GM23338 (cell line): ENCODE measurements around the gene CD83. TPM values are rescaled to one million over a fixed set of nuclear protein-coding genes. Genes with fewer than 3 reads are reported as not detected.

ENCODE experiments used
- ATAC-seq: fragments of 200-7000 bp; cut with Tn5 transposase; 3 replicates; pipeline ENCODE4 v1.9.1; 2020
- DNase-seq: peaks from one replicate; pipeline ENCODE4 v3.0.0-alpha.2; 2015; ENCODE audit warnings: low spot score
- H2AFZ ChIP-seq: fragments of 200-600 bp; sonication (generic); 2 replicates; pipeline ENCODE4 v1.8.0; 2016; ENCODE audit warnings: antibody characterized with exemption, mild to moderate bottlenecking, moderate library complexity
- H3F3A ChIP-seq: fragments of 200-600 bp; sonication (generic); replicated peaks from 2 replicates; pipeline ENCODE4 v1.8.0; 2017; ENCODE audit warnings: antibody characterized with exemption, mixed run types, low read depth
- H3K27ac ChIP-seq: fragments of 200-600 bp; sonication (generic); 2 replicates; pipeline ENCODE4 v1.6.1; 2016; ENCODE audit warnings: low read depth
- H3K27me3 ChIP-seq: fragments of 200-600 bp; sonication (generic); 2 replicates; pipeline ENCODE4 v1.8.0; 2016; ENCODE audit warnings: mild to moderate bottlenecking, mixed run types, moderate library complexity; ENCODE audit not compliant: insufficient read depth
- H3K36me3 ChIP-seq: fragments of 200-600 bp; sonication (generic); 2 replicates; pipeline ENCODE4 v1.8.0; 2016; ENCODE audit warnings: mild to moderate bottlenecking; ENCODE audit not compliant: insufficient read depth
- H3K4me1 ChIP-seq: fragments of 200-600 bp; sonication (generic); 2 replicates; pipeline ENCODE4 v1.8.0; 2016; ENCODE audit warnings: mild to moderate bottlenecking, moderate library complexity; ENCODE audit not compliant: insufficient read depth
- H3K4me2 ChIP-seq: fragments of 200-600 bp; sonication (generic); 2 replicates; pipeline ENCODE4 v1.7.1; 2017; ENCODE audit warnings: mixed run types
- H3K4me3 ChIP-seq: fragments of 200-600 bp; sonication (generic); 2 replicates; pipeline ENCODE4 v1.6.1; 2016; ENCODE audit warnings: mixed run types
- H3K79me2 ChIP-seq: fragments of 200-600 bp; sonication (generic); replicated peaks from 2 replicates; pipeline ENCODE4 v1.8.0; 2017; ENCODE audit warnings: mild to moderate bottlenecking; ENCODE audit not compliant: insufficient read depth
- H3K9me2 ChIP-seq: fragments of 200-600 bp; sonication (generic); 2 replicates; pipeline ENCODE4 v1.8.0; 2017; ENCODE audit not compliant: insufficient read depth
- H4K20me1 ChIP-seq: fragments of 200-600 bp; sonication (generic); replicated peaks from 2 replicates; pipeline ENCODE4 v1.8.0; 2017; ENCODE audit warnings: mild to moderate bottlenecking; ENCODE audit not compliant: insufficient read depth
- H3K27ac Mint-ChIP-seq: 2 replicates; pipeline ENCODE4 v1.8.0; 2020; ENCODE audit warnings: inconsistent platforms, mild to moderate bottlenecking, moderate library complexity, mixed read lengths
- H3K27me3 Mint-ChIP-seq: 3 replicates; pipeline ENCODE4 v1.8.0; 2022; ENCODE audit warnings: low read depth, mild to moderate bottlenecking, moderate library complexity, mixed read lengths, inconsistent platforms; ENCODE audit not compliant: insufficient read depth, poor library complexity
- H3K36me3 Mint-ChIP-seq: 3 replicates; pipeline ENCODE4 v1.8.0; 2021; ENCODE audit warnings: low read depth, mild to moderate bottlenecking, inconsistent platforms, moderate library complexity, mixed read lengths
- H3K4me1 Mint-ChIP-seq: 3 replicates; pipeline ENCODE4 v1.8.0; 2020; ENCODE audit warnings: mild to moderate bottlenecking, inconsistent platforms, mixed read lengths
- H3K4me3 Mint-ChIP-seq: 3 replicates; pipeline ENCODE4 v1.8.0; 2021; ENCODE audit warnings: moderate library complexity, mild to moderate bottlenecking, inconsistent platforms, mixed read lengths
- H3K9me3 Mint-ChIP-seq: 3 replicates; pipeline ENCODE4 v1.8.0; 2020; ENCODE audit warnings: moderate library complexity, mild to moderate bottlenecking, inconsistent platforms, mixed read lengths
- CREB1 ChIP-seq: fragments of 250-450 bp; sonication (Bioruptor Pico); IDR thresholded peaks from 2 replicates; pipeline ENCODE4 v1.5.0; 2020; ENCODE audit warnings: low read depth, mild to moderate bottlenecking, moderate library complexity
- CTCF ChIP-seq, 2 experiments: fragments of 200-600 bp in 1 of 2; sonication (generic) in 1 of 2; conservative IDR thresholded peaks; 2 replicates each; pipeline versions ENCODE4 v1.5.1 to v1.6.1; 2016 to 2017; ENCODE audit warnings: antibody characterized with exemption in 2 of 2, low read depth in 2 of 2, mild to moderate bottlenecking in 2 of 2, moderate library complexity in 1 of 2
- ETS1 ChIP-seq: IDR thresholded peaks from 2 replicates; pipeline ENCODE4 v1.6.1; 2016; ENCODE audit warnings: antibody characterized with exemption
- STAT1 ChIP-seq: IDR thresholded peaks from one replicate; pipeline ENCODE4 v1.6.1; 2016; ENCODE audit warnings: antibody characterized with exemption; ENCODE audit not compliant: unreplicated experiment
- ZNF331 ChIP-seq: fragments of 250-450 bp; sonication (Bioruptor Pico); IDR thresholded peaks from 2 replicates; pipeline ENCODE4 v1.5.0; 2020; ENCODE audit warnings: low read depth, mild to moderate bottlenecking, moderate library complexity
- polyA plus RNA-seq: library from polyadenylated mRNA; unstranded; fragments of >200 nt; fragmentation: Nextera tagmentation; extraction: Ambion mirVana; gene quantifications from 2 replicates; pipeline ENCODE4 v1.2.1, GENCODE V29; 2016
- total RNA-seq: library from RNA; depleted of rRNA; stranded (reverse); fragments of >200 nt; shearing (Covaris generic); gene quantifications from 2 replicates; pipeline ENCODE4 v1.2.3, GENCODE V29; 2014
- TF ChIP-seq, protein P1 (sequence below): IDR thresholded peaks from one replicate; pipeline ENCODE4 v1.6.1; 2018; ENCODE audit warnings: antibody characterized with exemption; ENCODE audit not compliant: unreplicated experiment
- TF ChIP-seq, protein P2 (sequence below): fragments of 250-450 bp; sonication (Bioruptor Pico); IDR thresholded peaks from 2 replicates; pipeline ENCODE4 v1.5.0; 2020; ENCODE audit warnings: mild to moderate bottlenecking, moderate library complexity

Gene CD83
- total and polyA plus RNA-seq, 2 experiments from 2014 or later, result 8.1 to 13.2 TPM

DNA sequence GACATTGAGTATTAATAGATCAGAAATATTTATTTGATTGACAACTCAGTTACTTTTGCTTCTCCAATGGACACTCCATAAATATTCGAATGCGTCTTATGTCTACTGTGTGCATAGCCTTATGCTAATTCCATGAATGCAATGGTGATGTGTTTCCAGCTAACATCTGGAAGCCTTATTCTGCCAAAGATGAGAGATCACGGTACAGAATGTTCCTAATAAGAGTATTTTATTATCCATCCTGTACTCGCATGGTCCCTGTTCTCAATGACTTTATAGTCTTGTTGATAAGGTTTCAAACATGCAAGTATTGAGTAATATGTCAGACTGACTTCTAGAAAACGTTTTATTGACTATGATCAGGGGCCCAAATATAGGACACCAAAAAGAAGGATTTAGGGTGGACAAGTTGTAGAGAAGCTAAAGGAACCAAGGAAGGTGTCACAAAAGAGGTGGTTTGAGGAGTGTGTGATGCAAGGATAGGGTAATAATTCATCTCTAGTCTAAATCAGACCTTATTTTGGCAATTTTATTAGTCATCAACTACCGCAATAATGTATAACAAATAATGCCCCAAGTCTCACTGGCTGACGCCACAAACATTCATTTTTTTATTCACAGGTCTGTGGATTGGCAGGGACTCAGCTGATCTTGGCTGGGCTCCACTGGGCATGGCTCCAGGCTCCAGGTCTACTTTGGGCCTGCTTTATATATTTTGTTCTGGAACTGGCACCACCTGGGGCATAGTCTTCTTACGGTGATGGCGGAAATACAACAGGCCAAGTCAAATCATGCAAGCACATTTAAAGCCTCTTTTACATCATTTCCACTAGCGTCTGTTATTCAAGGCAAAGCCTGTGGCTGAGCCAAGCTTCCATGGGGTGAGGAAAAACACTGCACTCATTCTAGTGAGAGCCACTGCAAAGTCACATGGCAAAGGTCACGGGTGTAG is 24.5 kb upstream of the CD83 start:
- H3K27ac ChIP-seq, result no peak overlapping the region
- Mint-ChIP-seq H3K36me3 (no peaks in the 10 kb centered on the region), H3K27ac (no peak overlapping the region), H3K27me3 (peaks cover 6% of the 10 kb centered on the region), H3K4me3 (no peak overlapping the region), H3K9me3 (peaks cover 6% of the 10 kb centered on the region; the same call in 2 of the 3 replicates), H3K4me1 (peaks cover 8% of the 10 kb centered on the region)
- H3K36me3 ChIP-seq, result no peaks in the 10 kb centered on the region
- TF ChIP-seq CTCF (conservative IDR thresholded peaks at IDR 0.05; ENCODE audit: low read depth in 2 of 2) (no peak), ETS1 (no peak), STAT1 (no peak), ZNF331 (CRISPR knock-in tag) (no peak)
- TF ChIP-seq, protein P1, sequence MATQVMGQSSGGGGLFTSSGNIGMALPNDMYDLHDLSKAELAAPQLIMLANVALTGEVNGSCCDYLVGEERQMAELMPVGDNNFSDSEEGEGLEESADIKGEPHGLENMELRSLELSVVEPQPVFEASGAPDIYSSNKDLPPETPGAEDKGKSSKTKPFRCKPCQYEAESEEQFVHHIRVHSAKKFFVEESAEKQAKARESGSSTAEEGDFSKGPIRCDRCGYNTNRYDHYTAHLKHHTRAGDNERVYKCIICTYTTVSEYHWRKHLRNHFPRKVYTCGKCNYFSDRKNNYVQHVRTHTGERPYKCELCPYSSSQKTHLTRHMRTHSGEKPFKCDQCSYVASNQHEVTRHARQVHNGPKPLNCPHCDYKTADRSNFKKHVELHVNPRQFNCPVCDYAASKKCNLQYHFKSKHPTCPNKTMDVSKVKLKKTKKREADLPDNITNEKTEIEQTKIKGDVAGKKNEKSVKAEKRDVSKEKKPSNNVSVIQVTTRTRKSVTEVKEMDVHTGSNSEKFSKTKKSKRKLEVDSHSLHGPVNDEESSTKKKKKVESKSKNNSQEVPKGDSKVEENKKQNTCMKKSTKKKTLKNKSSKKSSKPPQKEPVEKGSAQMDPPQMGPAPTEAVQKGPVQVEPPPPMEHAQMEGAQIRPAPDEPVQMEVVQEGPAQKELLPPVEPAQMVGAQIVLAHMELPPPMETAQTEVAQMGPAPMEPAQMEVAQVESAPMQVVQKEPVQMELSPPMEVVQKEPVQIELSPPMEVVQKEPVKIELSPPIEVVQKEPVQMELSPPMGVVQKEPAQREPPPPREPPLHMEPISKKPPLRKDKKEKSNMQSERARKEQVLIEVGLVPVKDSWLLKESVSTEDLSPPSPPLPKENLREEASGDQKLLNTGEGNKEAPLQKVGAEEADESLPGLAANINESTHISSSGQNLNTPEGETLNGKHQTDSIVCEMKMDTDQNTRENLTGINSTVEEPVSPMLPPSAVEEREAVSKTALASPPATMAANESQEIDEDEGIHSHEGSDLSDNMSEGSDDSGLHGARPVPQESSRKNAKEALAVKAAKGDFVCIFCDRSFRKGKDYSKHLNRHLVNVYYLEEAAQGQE, result no peak
- DNase-seq (no peak), ATAC-seq (no peak)
- peaks cover 9% of the 10 kb centered on the region for H3K4me1 ChIP-seq
- H3K9me2 ChIP-seq, result peaks cover 6% of the 10 kb centered on the region; the same call in 1 of the 2 replicates
- no peaks in the 10 kb centered on the region for H3K27me3 ChIP-seq
- no peak overlapping the region for H3K4me2 ChIP-seq
- no peak overlapping the region for H2AFZ ChIP-seq
- no peak overlapping the region for H3K4me3 ChIP-seq
- no peaks in the 10 kb centered on the region for H4K20me1 ChIP-seq
- H3K79me2 ChIP-seq, result no peaks in the 10 kb centered on the region
- no peaks in the 10 kb centered on the region for H3F3A ChIP-seq

DNA sequence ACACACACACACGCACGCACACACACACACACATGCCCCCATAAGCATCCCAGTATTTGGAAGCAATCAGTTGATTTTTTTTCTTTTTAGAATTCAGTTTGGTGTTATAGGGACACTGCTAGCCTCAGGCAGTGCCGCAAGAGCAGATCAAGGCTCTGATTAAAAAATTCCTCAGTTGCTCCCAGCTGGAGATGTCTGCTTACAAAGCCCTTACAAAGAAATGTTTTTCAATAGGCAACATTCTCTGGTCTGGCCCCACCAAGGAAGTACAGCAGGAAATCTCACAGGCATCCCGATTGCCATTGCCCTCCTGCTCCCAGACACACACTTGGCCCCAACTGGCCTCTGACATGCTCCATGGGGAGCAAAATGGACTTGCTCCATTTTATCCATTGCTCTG is 22.9 kb upstream of the CD83 start:
- H3K27me3 Mint-ChIP-seq, result peaks cover 6% of the 10 kb centered on the region
- ATAC-seq (peak; percentile 36; the same call in 2 of the 3 replicates), DNase-seq (no peak)
- no peaks in the 10 kb centered on the region for H3F3A ChIP-seq
- H3K4me1 Mint-ChIP-seq, result no peaks in the 10 kb centered on the region
- no peaks in the 10 kb centered on the region for H3K4me1 ChIP-seq
- H3K9me2 ChIP-seq, result peaks cover 6% of the 10 kb centered on the region; the same call in 1 of the 2 replicates
- no peak overlapping the region for H3K27ac Mint-ChIP-seq
- no peaks in the 10 kb centered on the region for H3K36me3 ChIP-seq
- H3K4me3 Mint-ChIP-seq, result no peak overlapping the region
- H3K9me3 Mint-ChIP-seq, result peaks cover 6% of the 10 kb centered on the region; the same call in 2 of the 3 replicates
- no peaks in the 10 kb centered on the region for H3K27me3 ChIP-seq
- H3K79me2 ChIP-seq, result no peaks in the 10 kb centered on the region
- no peak overlapping the region for H3K4me3 ChIP-seq
- H3K27ac ChIP-seq, result no peak overlapping the region
- no peaks in the 10 kb centered on the region for H3K36me3 Mint-ChIP-seq
- H4K20me1 ChIP-seq, result no peaks in the 10 kb centered on the region
- H2AFZ ChIP-seq, result no peak overlapping the region
- 0 out of 2 replicates have a peak overlapping the region, but pooled peaks have one; percentile 14 for H3K4me2 ChIP-seq
- no peak for TF ChIP-seq CREB1 (CRISPR knock-in tag)
- TF ChIP-seq, protein P2, sequence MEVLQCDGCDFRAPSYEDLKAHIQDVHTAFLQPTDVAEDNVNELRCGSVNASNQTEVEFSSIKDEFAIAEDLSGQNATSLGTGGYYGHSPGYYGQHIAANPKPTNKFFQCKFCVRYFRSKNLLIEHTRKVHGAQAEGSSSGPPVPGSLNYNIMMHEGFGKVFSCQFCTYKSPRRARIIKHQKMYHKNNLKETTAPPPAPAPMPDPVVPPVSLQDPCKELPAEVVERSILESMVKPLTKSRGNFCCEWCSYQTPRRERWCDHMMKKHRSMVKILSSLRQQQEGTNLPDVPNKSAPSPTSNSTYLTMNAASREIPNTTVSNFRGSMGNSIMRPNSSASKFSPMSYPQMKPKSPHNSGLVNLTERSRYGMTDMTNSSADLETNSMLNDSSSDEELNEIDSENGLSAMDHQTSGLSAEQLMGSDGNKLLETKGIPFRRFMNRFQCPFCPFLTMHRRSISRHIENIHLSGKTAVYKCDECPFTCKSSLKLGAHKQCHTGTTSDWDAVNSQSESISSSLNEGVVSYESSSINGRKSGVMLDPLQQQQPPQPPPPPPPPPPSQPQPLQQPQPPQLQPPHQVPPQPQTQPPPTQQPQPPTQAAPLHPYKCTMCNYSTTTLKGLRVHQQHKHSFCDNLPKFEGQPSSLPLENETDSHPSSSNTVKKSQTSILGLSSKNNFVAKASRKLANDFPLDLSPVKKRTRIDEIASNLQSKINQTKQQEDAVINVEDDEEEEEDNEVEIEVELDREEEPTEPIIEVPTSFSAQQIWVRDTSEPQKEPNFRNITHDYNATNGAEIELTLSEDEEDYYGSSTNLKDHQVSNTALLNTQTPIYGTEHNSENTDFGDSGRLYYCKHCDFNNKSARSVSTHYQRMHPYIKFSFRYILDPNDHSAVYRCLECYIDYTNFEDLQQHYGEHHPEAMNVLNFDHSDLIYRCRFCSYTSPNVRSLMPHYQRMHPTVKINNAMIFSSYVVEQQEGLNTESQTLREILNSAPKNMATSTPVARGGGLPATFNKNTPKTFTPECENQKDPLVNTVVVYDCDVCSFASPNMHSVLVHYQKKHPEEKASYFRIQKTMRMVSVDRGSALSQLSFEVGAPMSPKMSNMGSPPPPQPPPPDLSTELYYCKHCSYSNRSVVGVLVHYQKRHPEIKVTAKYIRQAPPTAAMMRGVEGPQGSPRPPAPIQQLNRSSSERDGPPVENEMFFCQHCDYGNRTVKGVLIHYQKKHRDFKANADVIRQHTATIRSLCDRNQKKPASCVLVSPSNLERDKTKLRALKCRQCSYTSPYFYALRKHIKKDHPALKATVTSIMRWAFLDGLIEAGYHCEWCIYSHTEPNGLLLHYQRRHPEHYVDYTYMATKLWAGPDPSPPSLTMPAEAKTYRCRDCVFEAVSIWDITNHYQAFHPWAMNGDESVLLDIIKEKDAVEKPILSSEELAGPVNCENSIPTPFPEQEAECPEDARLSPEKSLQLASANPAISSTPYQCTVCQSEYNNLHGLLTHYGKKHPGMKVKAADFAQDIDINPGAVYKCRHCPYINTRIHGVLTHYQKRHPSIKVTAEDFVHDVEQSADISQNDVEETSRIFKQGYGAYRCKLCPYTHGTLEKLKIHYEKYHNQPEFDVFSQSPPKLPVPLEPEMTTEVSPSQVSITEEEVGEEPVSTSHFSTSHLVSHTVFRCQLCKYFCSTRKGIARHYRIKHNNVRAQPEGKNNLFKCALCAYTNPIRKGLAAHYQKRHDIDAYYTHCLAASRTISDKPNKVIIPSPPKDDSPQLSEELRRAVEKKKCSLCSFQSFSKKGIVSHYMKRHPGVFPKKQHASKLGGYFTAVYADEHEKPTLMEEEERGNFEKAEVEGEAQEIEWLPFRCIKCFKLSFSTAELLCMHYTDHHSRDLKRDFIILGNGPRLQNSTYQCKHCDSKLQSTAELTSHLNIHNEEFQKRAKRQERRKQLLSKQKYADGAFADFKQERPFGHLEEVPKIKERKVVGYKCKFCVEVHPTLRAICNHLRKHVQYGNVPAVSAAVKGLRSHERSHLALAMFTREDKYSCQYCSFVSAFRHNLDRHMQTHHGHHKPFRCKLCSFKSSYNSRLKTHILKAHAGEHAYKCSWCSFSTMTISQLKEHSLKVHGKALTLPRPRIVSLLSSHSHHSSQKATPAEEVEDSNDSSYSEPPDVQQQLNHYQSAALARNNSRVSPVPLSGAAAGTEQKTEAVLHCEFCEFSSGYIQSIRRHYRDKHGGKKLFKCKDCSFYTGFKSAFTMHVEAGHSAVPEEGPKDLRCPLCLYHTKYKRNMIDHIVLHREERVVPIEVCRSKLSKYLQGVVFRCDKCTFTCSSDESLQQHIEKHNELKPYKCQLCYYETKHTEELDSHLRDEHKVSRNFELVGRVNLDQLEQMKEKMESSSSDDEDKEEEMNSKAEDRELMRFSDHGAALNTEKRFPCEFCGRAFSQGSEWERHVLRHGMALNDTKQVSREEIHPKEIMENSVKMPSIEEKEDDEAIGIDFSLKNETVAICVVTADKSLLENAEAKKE, result no peak
